ENCODE results near the gene MRGPRX4.

DNA sequence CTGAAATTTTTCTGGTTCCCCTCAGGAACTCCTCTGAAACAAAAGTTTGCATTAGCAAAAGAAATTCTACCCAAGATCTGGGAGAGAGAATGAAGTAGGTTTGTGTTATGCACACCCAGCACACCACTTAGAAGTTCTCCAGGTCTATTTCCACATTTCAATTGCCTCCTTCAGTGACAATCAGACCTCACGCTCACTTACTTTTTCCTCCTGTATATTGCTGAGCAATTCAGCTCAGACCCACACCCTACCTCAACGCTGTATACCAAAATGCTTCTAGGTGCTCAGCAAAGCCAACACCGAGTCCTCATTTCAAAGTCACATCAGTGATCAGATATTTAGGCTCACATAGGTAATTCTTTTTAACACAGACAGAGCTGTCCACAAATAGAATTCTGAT lies 21.1 kb upstream of the MRGPRX4 start:
- TF ChIP-seq EZH2 (IDR thresholded peaks at IDR 0.05; ENCODE audit: insufficient read depth, low read length): no peak
- TF ChIP-seq, protein P1, sequence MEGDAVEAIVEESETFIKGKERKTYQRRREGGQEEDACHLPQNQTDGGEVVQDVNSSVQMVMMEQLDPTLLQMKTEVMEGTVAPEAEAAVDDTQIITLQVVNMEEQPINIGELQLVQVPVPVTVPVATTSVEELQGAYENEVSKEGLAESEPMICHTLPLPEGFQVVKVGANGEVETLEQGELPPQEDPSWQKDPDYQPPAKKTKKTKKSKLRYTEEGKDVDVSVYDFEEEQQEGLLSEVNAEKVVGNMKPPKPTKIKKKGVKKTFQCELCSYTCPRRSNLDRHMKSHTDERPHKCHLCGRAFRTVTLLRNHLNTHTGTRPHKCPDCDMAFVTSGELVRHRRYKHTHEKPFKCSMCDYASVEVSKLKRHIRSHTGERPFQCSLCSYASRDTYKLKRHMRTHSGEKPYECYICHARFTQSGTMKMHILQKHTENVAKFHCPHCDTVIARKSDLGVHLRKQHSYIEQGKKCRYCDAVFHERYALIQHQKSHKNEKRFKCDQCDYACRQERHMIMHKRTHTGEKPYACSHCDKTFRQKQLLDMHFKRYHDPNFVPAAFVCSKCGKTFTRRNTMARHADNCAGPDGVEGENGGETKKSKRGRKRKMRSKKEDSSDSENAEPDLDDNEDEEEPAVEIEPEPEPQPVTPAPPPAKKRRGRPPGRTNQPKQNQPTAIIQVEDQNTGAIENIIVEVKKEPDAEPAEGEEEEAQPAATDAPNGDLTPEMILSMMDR (IDR thresholded peaks at IDR 0.05; ENCODE audit: insufficient read depth, low read depth, low read length): no peak

Measured in astrocyte (in vitro differentiated cells and primary cell).